ENCODE measurements around the gene DENND10. TPM values are rescaled to one million over a fixed set of nuclear protein-coding genes. Genes with fewer than 3 reads are reported as not detected.
A peak's percentile ranks its signal among the peaks of the same experiment; 100 is the strongest.
"Not testable (repeated sequence)": the region's sequence is repeated elsewhere in the genome, so short reads cannot be mapped to it uniquely, and the experiment has no call there.

Gene DENND10
- total RNA-seq, 1 experiment from 2014 or later, result 27.2 TPM

- BruUV-seq (replicated peaks), result no TSS peak
- no peak overlapping the region for H3K27ac Mint-ChIP-seq (ENCODE audit: low read depth, unreplicated experiment)
- H3K27me3 Mint-ChIP-seq (ENCODE audit: insufficient read depth, unreplicated experiment), result no peaks in the 10 kb centered on the region
- peaks cover 58% of the 10 kb centered on the region for H3K36me3 Mint-ChIP-seq (ENCODE audit: insufficient read depth, unreplicated experiment)
- intact Hi-C loops (cut with micrococcal nuclease), result no loop called here
- ChIA-PET POLR2A (interaction anchor here (1.6 kb wide), 1 partner anchor 9 kb away, joined by 3 read pairs; the partner anchor contains the start of gene SFXN4), CTCF (no interaction called here)
- no peak overlapping the region for H3K4me3 Mint-ChIP-seq (ENCODE audit: unreplicated experiment)
- H3K4me1 Mint-ChIP-seq (ENCODE audit: insufficient read depth, unreplicated experiment), result peaks cover 11% of the 10 kb centered on the region
- TF ChIP-seq CTCF (IDR thresholded peaks at IDR 0.05; ENCODE audit: unreplicated experiment), result no peak
- no peaks in the 10 kb centered on the region for H3K9me3 Mint-ChIP-seq (ENCODE audit: unreplicated experiment)
- no peak for DNase-seq (ENCODE audit: unreplicated experiment)
Measured at GRCh38 chr10:119174109-119174508, 70.2 kb downstream of the DENND10 start.

- no peak for DNase-seq (ENCODE audit: unreplicated experiment)
- Mint-ChIP-seq H3K9me3 (ENCODE audit: unreplicated experiment) (no peaks in the 10 kb centered on the region), H3K27me3 (ENCODE audit: insufficient read depth, unreplicated experiment) (no peaks in the 10 kb centered on the region), H3K4me1 (ENCODE audit: insufficient read depth, unreplicated experiment) (peaks cover 11% of the 10 kb centered on the region), H3K4me3 (ENCODE audit: unreplicated experiment) (peak overlapping the region; percentile 85), H3K36me3 (ENCODE audit: insufficient read depth, unreplicated experiment) (peaks cover 38% of the 10 kb centered on the region), H3K27ac (ENCODE audit: low read depth, unreplicated experiment) (peak overlapping the region; percentile 82)
- POLR2A ChIA-PET, result interaction anchor here (1.2 to 1.6 kb wide), 3 partner anchors 11 to 504 kb away, joined by 3 to 8 read pairs (median 8); partner anchors contain the start of gene SFXN4
- TF ChIP-seq CTCF (IDR thresholded peaks at IDR 0.05; ENCODE audit: unreplicated experiment), result no peak
- no TSS peak for BruUV-seq (replicated peaks)
- CTCF ChIA-PET, result interaction anchor here (0.8 to 1.5 kb wide), 2 partner anchors 23 to 30 kb away, joined by 3 to 4 read pairs; no protein-coding TSS in a partner anchor
- intact Hi-C loops (cut with micrococcal nuclease), result no loop called here
Measured at GRCh38 chr10:119176166-119176565, 72.3 kb downstream of the DENND10 start.

DNA sequence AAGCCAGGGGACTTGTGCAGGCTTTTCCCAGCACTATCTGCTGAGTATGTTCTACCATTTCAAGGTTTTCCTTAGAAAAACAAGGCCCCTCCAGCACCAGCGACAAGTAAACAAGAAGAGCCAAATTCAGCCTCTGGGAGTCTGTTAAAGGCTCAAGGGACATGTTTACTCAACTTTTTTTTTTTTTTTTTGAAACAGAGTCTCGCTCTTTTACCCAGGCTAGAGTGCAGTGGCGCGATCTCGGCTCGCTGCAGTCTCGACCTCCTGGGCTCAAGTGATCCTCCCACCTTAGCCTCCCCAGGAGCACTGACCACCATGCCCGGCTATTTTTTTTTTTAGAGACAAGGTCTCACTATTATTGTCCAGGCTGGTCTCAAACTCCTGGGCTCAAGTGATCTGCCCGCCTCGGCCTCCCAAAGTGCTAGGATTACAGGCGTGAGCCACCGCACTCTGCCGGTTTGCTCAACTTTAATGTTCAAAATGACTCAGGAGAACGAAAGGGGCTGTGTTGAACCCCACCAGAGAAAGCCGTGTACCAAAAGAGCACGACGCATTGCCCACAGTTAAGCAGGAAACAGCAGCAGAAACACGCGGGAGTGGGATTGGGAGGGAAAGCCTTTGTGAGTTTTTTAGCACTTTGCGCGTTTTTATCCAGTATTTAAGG is 73.9 kb downstream of the DENND10 start:
- no peak for TF ChIP-seq CTCF (IDR thresholded peaks at IDR 0.05; ENCODE audit: unreplicated experiment)
- Mint-ChIP-seq H3K36me3 (ENCODE audit: insufficient read depth, unreplicated experiment) (peaks cover 21% of the 10 kb centered on the region), H3K27me3 (ENCODE audit: insufficient read depth, unreplicated experiment) (no peaks in the 10 kb centered on the region), H3K27ac (ENCODE audit: low read depth, unreplicated experiment) (peak overlapping the region; percentile 89), H3K4me3 (ENCODE audit: unreplicated experiment) (peak overlapping the region; percentile 85), H3K9me3 (ENCODE audit: unreplicated experiment) (no peaks in the 10 kb centered on the region), H3K4me1 (ENCODE audit: insufficient read depth, unreplicated experiment) (peaks cover 11% of the 10 kb centered on the region)
- DNase-seq (ENCODE audit: unreplicated experiment), result no peak
- intact Hi-C loops (cut with micrococcal nuclease), result no loop called here
- ChIA-PET CTCF (no interaction called here), POLR2A (no interaction called here)
- BruUV-seq (replicated peaks), result no TSS peak

DNA sequence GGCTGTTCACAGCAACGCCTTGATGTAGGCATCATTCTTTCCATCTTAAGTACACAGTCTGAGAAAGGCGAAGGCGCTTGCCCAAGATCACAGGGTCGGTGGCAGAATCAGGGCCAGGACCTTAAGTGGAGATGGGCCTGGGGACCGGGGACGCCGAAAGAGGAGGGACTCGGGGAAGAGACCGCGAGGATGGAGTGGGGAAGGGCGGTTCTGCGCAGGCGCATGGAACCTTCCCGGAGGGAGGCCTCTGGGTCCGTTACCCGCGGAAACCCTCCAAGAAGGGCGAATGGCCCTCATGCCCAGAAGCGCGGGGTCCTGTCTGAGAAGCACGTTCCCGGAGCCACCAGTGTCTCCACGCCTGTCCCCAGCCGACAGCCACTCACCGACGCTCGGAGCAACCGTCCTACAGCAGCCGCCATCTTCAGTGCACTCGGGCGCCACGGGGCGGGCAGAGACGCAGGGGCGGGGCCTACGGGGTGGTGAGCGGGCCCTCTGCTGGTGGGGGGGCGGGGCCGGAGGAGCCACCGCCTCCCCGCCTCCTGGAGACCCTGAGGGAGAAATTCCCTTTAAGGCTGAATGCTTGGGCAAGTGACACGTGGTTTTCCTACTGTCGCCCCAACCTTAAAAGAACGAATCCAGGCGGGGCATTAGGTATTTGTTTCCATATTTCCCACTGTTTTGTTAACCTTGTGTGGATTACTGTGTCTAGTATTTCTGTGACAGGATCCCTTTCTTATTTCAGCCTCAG is 74.6 kb downstream of the DENND10 start, which contains the start of gene PRDX3:
Gene PRDX3 (minus strand): TSS at position 441 of the 748 bp plus-strand sequence. CDS start 22 bp downstream, at position 419.
- H3K27me3 Mint-ChIP-seq (ENCODE audit: insufficient read depth, unreplicated experiment), result no peaks in the 10 kb centered on the region
- CTCF ChIA-PET, result interaction anchor here (0.7 kb wide), 1 partner anchor 1452 kb away, joined by 3 read pairs; no protein-coding TSS in a partner anchor

GRCh38 chr10:119180850-119181400 is 77.0 kb downstream of the DENND10 start:
- H3K4me1 Mint-ChIP-seq (ENCODE audit: insufficient read depth, unreplicated experiment); H3K27ac Mint-ChIP-seq (ENCODE audit: low read depth, unreplicated experiment); intact Hi-C loops (cut with micrococcal nuclease); BruUV-seq (replicated peaks); DNase-seq (ENCODE audit: unreplicated experiment); H3K36me3 Mint-ChIP-seq (ENCODE audit: insufficient read depth, unreplicated experiment); H3K4me3 Mint-ChIP-seq (ENCODE audit: unreplicated experiment); H3K9me3 Mint-ChIP-seq (ENCODE audit: unreplicated experiment); H3K27me3 Mint-ChIP-seq (ENCODE audit: insufficient read depth, unreplicated experiment): not testable (repeated sequence)
- POLR2A ChIA-PET, result interaction anchor here (0.7 to 1.5 kb wide), 3 partner anchors 9 to 405 kb away, joined by 3 to 13 read pairs (median 5); no protein-coding TSS in a partner anchor
- CTCF ChIA-PET, result interaction anchor here (0.8 kb wide), 1 partner anchor 9 kb away, joined by 3 read pairs; no protein-coding TSS in a partner anchor

More for the DNA sequence above, 74.6 kb downstream of the DENND10 start, which contains the start of gene PRDX3:
- H3K4me3 Mint-ChIP-seq (ENCODE audit: unreplicated experiment), result peak within 1 kb of the TSS; percentile 85
- peak; percentile 88 for DNase-seq (ENCODE audit: unreplicated experiment)
- TSS peak; percentile 79 for BruUV-seq (replicated peaks)
- TF ChIP-seq CTCF (IDR thresholded peaks at IDR 0.05; ENCODE audit: unreplicated experiment), result peak; percentile 10
- H3K4me1 Mint-ChIP-seq (ENCODE audit: insufficient read depth, unreplicated experiment), result peaks cover 11% of the 10 kb centered on the region
- H3K27ac Mint-ChIP-seq (ENCODE audit: low read depth, unreplicated experiment), result peak within 1 kb of the TSS; percentile 89
- no peaks in the 10 kb centered on the region for H3K9me3 Mint-ChIP-seq (ENCODE audit: unreplicated experiment)
- POLR2A ChIA-PET, result interaction anchor here (0.6 to 1.4 kb wide), 9 partner anchors 9 to 99 kb away, joined by 3 to 6 read pairs (median 4); partner anchors contain the start of gene GRK5
- peaks cover 15% of the 10 kb centered on the region for H3K36me3 Mint-ChIP-seq (ENCODE audit: insufficient read depth, unreplicated experiment)
- intact Hi-C loops (cut with micrococcal nuclease), result no loop called here

All from MCF 10A (cell line).